SK-N-MC (cell line): ENCODE measurements around the gene PRDM4.

Experiments
- DNase-seq: peaks from one replicate; pipeline ENCODE4 v3.0.0-alpha.2; 2011; ENCODE audit warnings: low read depth, low spot score
- H3K27ac ChIP-seq: fragments of 200-600 bp; sonication (generic); 2 replicates; pipeline ENCODE4 v1.5.1; 2016; ENCODE audit warnings: mixed run types
- H3K36me3 ChIP-seq: fragments of 200-600 bp; sonication (generic); 2 replicates; pipeline ENCODE4 v1.6.1; 2017; ENCODE audit warnings: antibody characterized with exemption, low read length, mixed read lengths; ENCODE audit not compliant: insufficient read depth
- H3K4me3 ChIP-seq: fragments of 200-600 bp; sonication (generic); 2 replicates; pipeline ENCODE4 v1.5.1; 2016
- H3K9ac ChIP-seq: fragments of 200-600 bp; sonication (generic); 2 replicates; pipeline ENCODE4 v1.8.0; 2017; ENCODE audit warnings: mixed run types, mixed read lengths; ENCODE audit not compliant: insufficient read length
- H3K9me3 ChIP-seq: fragments of 200-600 bp; sonication (generic); 2 replicates; pipeline ENCODE4 v1.6.1; 2017; ENCODE audit warnings: low read depth, mild to moderate bottlenecking, antibody characterized with exemption, low read length, moderate library complexity, mixed read lengths
- EZH2 ChIP-seq: fragments of 200-600 bp; sonication (generic); IDR thresholded peaks from one replicate; pipeline ENCODE4 v1.6.1; 2017; ENCODE audit warnings: antibody characterized with exemption
- FOXP2 ChIP-seq: optimal IDR thresholded peaks from 2 replicates; pipeline ENCODE3; 2011; ENCODE audit warnings: mild to moderate bottlenecking, moderate library complexity; ENCODE audit not compliant: insufficient read depth; ENCODE audit errors: extremely low read length, control extremely low read depth
- POLR2AphosphoS5 ChIP-seq: IDR thresholded peaks from 2 replicates; pipeline ENCODE4 v1.6.1; 2012; ENCODE audit warnings: mild to moderate bottlenecking, low read depth, low read length, borderline replicate concordance

The PRDM4 gene, protein sequence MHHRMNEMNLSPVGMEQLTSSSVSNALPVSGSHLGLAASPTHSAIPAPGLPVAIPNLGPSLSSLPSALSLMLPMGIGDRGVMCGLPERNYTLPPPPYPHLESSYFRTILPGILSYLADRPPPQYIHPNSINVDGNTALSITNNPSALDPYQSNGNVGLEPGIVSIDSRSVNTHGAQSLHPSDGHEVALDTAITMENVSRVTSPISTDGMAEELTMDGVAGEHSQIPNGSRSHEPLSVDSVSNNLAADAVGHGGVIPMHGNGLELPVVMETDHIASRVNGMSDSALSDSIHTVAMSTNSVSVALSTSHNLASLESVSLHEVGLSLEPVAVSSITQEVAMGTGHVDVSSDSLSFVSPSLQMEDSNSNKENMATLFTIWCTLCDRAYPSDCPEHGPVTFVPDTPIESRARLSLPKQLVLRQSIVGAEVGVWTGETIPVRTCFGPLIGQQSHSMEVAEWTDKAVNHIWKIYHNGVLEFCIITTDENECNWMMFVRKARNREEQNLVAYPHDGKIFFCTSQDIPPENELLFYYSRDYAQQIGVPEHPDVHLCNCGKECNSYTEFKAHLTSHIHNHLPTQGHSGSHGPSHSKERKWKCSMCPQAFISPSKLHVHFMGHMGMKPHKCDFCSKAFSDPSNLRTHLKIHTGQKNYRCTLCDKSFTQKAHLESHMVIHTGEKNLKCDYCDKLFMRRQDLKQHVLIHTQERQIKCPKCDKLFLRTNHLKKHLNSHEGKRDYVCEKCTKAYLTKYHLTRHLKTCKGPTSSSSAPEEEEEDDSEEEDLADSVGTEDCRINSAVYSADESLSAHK

DNA sequence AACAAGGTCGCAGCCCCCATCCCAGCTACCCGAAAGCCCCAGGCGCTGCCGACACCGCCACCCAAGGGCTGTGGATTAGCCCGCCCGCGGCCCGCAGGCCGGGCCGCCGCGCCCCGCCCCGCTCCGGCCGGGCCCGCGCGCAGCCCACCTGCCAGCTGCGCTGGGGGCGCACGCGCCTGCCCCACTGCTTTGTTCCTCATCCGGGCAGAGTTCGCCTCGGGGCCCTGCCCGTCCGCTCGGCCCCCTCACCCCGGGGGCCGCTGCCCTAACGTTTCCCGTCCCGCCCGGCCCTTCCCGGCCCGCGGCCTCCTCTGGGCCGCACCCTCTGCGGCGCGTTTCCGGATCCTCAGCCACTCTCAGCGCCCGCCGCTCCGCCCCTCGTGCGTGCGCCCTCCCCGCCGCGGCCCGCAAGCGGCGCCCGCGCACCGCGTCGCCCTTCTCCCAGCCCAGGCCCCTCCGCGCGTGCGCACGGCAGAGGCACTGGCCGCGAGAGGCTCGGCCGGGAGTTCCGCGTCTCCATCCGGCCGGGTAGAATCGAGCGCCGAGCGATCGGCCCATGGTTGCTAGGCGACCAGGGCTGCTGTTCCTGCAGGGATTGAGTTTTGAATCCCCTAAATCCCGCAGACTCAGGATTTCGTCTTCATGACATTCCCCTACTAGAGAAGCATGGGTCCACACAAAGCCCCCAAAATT, at the start of gene PRDM4:
Gene PRDM4 (minus strand): TSS at position 329 of the 693 bp plus-strand sequence. CDS start 622 bp downstream, outside the sequence.
- Histone ChIP-seq H3K4me3 (peak within 1 kb of the TSS; percentile 81), H3K36me3 (peaks cover 26% of the 10 kb centered on the region), H3K9ac (peak within 1 kb of the TSS; percentile 85), H3K9me3 (no peaks in the 10 kb centered on the region), H3K27ac (peak within 1 kb of the TSS; percentile 30; the same call in 1 of the 2 replicates)
- peak; percentile 28 for DNase-seq
- TF ChIP-seq POLR2AphosphoS5, result peak; percentile 69; the same call in 1 of the 2 replicates
- TF ChIP-seq FOXP2, result no peak

DNA sequence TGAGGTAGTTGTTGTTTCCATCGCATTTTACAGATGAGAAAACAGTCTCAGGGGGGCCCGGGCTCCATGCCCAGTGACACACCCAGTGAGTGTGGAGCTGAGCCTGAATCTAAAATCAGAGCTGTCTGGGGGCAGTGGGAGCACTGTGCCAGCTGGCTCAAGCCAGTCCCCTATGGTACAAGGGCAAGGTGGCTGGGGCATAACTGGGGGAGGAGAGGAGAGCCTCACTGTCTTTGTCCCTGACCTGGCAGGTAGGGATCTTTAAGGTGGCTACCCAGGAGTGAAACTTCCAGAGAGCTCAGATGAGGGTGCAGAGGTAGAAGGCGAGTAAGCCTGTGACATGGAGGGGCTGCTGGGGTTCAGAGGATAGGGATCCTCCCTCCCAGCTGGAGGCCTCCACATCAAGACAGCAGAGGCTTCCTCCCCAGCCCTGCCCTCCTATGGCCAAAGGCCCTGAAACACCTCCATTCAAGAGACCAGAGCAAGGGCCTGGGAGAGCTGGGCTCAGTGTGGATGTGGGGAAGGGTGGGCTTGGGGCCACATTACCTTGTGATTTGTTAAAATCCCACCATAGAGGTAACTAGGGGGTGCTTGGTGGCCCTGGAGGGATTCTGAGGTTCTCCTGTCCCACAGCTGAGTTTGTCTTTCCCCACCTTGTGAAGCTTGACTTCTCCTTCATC, 46.7 kb upstream of the PRDM4 start:
- no peak overlapping the region for H3K27ac ChIP-seq
- DNase-seq, result no peak
- no peaks in the 10 kb centered on the region for H3K9me3 ChIP-seq
- no peak overlapping the region for H3K9ac ChIP-seq
- no peak for TF ChIP-seq POLR2AphosphoS5
- no peak for TF ChIP-seq FOXP2
- TF ChIP-seq EZH2, result no peak
- H3K36me3 ChIP-seq, result no peaks in the 10 kb centered on the region
- no peak overlapping the region for H3K4me3 ChIP-seq

DNA sequence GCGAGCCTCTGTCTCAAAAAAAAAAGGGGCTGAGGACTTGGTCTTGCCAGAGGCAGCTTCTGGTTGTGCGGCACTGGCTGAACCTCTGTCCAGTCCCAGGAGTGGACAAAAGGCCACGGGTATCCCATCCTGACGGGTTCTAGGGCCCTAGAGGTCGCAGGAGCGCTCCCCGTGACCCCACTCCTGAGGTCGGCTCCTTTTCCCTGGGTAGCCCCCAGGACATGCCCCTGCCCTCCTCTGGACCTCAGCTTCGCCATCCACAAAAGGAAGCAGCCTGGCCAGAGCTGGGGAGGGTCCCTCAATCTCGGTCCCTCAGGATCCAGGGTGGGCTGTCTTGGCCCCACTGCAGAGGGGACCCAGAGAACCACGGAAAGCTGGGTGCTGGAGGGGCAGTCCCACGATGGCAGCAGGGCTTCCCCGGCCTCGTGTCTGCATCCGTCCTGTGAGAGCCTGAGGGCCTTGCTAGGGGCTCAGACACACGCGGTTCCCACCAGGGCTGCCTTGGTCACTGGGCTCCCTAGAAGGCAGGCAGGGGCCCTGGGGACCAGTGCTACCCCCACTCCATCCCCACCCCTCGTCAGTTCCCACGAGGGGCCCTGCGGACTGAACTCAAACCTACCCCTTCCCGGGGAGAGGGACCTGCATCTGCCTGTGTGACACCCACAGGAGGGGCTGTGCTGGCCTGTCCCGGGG, 44.7 kb upstream of the PRDM4 start:
- no peak overlapping the region for H3K4me3 ChIP-seq
- H3K9ac ChIP-seq, result no peak overlapping the region
- no peaks in the 10 kb centered on the region for H3K36me3 ChIP-seq
- H3K27ac ChIP-seq, result no peak overlapping the region
- TF ChIP-seq EZH2 (no peak), POLR2AphosphoS5 (no peak), FOXP2 (no peak)
- DNase-seq, result no peak
- no peaks in the 10 kb centered on the region for H3K9me3 ChIP-seq

DNA sequence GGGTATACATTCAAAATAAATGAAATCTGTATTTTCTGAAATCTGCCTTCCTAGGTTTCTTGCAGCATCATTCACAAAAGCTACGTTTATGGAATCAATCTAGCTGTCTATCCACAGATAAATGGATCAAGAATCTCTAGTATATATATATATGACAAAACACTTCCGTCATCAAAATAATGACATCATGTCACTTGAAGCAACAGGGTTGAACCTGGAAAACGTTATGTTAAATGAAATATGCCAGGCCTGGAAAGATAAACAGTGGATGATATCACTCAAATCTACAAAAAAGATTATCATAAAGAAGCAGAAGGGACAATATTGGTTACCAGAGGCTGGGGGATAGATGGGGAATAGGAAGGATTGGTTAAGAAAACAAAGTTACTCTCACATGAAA, 42.2 kb upstream of the PRDM4 start:
- H3K4me3 ChIP-seq, result no peak overlapping the region
- no peaks in the 10 kb centered on the region for H3K9me3 ChIP-seq
- DNase-seq, result no peak
- no peak overlapping the region for H3K27ac ChIP-seq
- TF ChIP-seq POLR2AphosphoS5, result no peak
- TF ChIP-seq EZH2, result no peak
- TF ChIP-seq FOXP2, result no peak
- no peaks in the 10 kb centered on the region for H3K36me3 ChIP-seq
- H3K9ac ChIP-seq, result no peak overlapping the region

DNA sequence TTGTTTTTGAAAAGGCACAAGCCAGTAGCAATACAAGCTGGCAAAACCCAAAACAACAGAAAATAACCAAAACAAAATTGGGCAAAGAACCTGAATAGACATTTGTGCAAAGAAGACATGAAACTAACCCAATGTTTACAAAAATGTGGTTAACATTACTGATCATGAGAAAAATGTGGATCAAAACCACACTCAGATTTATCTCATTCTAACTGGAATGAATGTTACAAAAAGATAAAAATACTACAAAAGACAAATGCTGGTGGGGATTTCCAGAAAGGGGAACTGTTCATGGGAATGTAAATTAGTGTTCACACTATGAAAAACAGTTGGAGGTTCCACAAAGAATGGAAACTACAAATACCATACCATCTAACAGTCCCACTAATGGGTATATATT, 40.2 kb upstream of the PRDM4 start:
- Histone ChIP-seq H3K9me3 (no peaks in the 10 kb centered on the region), H3K36me3 (no peaks in the 10 kb centered on the region), H3K27ac (no peak overlapping the region), H3K9ac (no peak overlapping the region), H3K4me3 (no peak overlapping the region)
- DNase-seq, result no peak
- no peak for TF ChIP-seq POLR2AphosphoS5
- no peak for TF ChIP-seq FOXP2
- no peak for TF ChIP-seq EZH2

DNA sequence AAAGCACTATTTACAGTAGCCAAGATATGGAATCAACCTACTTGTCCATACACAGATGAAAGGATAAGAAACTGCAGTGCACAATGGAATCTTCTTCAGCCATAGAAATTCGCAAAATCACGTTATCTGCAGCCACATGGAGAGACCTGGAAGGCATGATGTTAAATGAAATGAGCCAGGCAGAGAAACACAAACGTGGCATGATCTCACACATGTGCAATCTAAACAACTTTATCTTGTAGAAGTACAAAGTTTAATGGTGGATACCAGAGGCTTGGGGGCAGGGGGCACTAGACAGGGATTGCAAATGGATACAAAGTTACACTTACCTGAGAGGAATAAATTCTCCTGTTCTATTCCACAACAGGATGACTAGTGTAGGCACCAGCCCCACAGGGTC, 37.6 kb upstream of the PRDM4 start:
- no peak for TF ChIP-seq FOXP2
- TF ChIP-seq POLR2AphosphoS5, result no peak
- no peak for TF ChIP-seq EZH2
- no peaks in the 10 kb centered on the region for H3K9me3 ChIP-seq
- H3K36me3 ChIP-seq, result no peaks in the 10 kb centered on the region
- H3K27ac ChIP-seq, result no peak overlapping the region
- DNase-seq, result no peak
- no peak overlapping the region for H3K9ac ChIP-seq
- H3K4me3 ChIP-seq, result no peak overlapping the region

DNA sequence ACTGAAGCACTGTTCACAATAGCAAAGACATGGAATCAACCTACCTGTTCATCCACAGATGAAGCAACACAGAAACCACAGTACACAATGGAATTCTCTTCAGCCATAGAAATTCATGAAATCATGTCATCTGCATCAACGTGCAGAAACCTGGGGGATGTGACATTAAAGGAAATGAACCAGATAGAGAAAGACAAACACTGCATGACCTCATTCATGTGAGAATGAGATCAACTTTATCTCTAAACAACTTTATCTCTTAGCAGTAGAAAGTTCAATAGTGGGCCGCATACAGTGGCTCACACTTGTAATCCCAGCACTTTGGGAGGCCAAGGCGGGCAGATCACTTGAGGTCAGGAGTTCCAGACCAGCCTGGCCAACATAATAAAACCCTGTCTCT, 33.5 kb upstream of the PRDM4 start:
- Histone ChIP-seq H3K27ac (no peak overlapping the region), H3K4me3 (no peak overlapping the region), H3K9ac (no peak overlapping the region), H3K36me3 (no peaks in the 10 kb centered on the region), H3K9me3 (no peaks in the 10 kb centered on the region)
- TF ChIP-seq EZH2 (no peak), POLR2AphosphoS5 (no peak), FOXP2 (no peak)
- no peak for DNase-seq
